NT2/D1 (cell line): ENCODE results near the gene DOCK1.

Experiments
- SUZ12 ChIP-seq: IDR thresholded peaks from 2 replicates; pipeline ENCODE4 v1.6.1; 2011; ENCODE audit not compliant: insufficient read length, insufficient read depth; ENCODE audit errors: extremely low read depth
- YY1 ChIP-seq: IDR thresholded peaks from 2 replicates; pipeline ENCODE4 v1.6.1; 2011; ENCODE audit not compliant: insufficient read length, insufficient read depth
- ZNF274 ChIP-seq: IDR thresholded peaks from 2 replicates; pipeline ENCODE4 v1.6.1; 2011; ENCODE audit warnings: mild to moderate bottlenecking, low read depth, low read length

- TF ChIP-seq SUZ12 (no peak), YY1 (no peak), ZNF274 (no peak)
These were observed 449.0 kb downstream of the DOCK1 start for GRCh38 chr10:127354255-127354654.
